ELR (cell line): ENCODE data around the gene PXDC1.

Source experiments
- DNase-seq: peaks from one replicate; pipeline ENCODE4 v3.0.0-alpha.2; 2015; ENCODE audit warnings: low read depth

The PXDC1 gene

DNA sequence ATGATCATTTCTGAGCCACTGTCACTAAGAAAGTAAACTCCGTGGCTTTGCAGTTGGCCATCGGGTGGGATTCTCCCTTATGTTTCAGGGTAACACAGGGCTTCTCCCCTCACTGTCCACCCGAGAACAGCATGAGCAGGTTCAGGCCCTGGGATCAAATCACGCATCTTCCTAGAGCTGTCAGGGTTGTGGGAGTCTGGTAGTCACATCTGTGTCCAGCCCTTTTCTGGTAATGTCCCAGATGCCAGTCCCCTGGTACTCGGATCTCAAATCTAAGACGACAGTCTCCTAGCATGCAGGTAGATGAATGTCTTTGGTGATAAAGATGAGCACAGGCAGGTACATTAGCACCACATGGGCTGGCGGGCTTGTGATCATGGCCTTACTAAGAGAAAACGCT, 4.8 kb downstream of the PXDC1 start:
- DNase-seq, result no peak

DNA sequence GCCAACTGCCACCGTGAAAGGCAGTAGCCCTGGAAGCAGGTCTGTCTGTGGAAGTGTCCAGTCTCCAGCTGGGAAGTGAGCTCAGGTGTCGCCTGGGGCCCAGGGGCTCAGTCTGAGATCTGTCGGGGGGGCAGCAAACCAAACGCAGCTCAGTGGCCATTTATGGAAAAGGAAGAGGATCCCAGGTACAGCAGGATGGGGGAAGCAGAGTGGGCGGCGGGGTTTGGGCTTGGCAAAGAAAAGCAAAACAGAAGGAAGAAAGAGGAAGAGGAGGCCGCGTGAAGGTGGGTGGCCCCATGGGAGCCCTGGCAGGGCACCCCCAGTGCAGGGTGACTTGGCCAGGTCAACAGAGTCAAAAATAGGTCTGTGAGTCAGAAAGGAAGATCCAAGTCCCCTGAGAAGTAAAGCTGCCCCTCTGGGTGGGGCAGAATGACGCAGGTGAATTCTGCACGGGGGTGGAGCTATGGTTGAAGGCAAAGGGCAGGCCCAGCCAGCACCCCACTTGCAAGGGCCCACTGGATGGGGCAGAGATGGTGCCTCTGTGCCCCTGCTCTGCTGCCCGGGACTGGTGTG, 5.3 kb downstream of the PXDC1 start:
- DNase-seq, result no peak

DNA sequence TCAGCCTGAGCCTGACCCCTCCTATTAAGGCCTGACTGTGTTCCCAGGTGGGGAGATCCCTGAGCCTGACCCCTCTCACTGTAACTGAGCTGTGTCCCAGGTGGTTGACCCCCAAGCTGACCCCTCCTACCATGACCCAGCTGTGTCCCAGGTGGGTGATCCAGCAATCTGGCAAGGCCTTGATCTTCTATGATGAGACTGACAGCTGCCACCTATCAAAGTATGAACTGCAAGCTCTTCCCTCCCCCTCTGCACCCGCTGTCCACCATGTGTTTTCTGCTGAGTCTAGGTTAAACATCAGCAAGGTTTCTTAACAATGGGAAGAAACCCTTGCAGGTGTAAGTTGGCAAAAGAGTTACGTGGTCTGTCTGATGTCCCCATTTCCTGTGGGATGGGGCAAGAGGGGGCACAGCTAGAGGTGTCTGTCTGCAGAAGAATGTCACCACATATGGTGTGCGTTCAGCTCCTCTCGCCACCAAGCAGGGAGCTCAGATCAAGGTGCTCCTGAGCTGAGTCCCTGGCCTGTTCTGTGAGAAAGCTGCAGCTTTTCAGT, 5.9 kb downstream of the PXDC1 start:
- DNase-seq, result no peak

DNA sequence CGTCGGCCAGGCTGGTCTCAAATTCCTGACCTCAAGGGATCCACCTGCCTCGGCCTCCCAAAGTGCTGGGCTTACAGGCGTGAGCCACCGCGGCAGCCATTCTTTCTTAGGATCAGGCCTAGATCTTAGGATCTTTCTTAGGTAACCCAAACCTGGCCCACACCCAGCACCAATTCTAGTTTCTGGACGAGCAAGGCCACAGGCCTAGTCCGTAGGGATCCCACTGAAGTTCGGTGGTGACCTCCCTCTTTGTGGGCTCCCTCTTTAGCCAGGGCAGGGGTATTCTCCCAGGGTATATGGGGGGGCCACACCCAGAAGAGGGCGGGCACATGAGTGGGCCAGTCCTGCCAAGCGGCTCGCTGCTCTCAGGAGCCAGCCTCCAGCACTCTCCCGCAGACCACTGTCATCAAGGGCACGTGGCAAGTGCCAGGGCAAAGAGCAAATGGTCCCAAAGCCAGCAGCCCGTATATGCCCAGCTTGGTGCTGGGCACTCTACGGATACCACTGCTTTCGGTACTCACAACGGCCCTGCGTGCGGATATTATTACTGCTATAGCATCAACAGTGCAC, 6.5 kb downstream of the PXDC1 start:
- no peak for DNase-seq

DNA sequence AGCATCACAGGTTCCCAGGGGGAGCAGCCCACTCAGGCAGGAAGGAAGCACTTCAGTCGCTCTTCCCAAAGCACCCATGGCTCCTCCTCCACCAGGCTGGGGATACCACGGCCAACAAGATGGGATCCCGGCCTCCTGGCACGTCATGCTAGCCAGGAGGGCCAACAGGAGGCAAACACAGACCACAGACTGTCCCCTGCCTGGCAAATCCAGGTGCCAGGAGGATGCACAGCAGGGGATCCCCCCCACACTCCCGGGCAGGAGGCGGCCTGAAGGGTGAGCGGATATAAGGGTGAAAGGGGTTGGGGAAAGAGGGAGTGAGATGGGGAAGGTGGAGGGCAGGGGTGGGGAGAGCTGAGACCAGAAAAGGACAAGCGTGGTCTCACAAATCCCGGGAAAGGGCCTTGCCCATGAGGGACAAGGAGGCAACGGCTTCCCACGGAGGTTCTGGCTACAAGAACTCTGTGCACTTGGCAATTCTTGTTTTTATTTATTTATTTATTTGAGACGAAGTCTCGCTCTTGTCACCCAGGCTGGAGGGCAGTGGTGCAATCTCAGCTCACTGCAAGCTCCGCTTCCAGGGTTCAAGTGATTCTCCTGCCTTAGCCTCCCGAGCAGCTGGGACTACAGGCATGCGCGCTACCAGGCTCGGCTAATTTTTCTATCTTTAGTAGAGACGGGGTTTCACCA, 7.2 kb downstream of the PXDC1 start:
- DNase-seq, result peak; percentile 26

DNA sequence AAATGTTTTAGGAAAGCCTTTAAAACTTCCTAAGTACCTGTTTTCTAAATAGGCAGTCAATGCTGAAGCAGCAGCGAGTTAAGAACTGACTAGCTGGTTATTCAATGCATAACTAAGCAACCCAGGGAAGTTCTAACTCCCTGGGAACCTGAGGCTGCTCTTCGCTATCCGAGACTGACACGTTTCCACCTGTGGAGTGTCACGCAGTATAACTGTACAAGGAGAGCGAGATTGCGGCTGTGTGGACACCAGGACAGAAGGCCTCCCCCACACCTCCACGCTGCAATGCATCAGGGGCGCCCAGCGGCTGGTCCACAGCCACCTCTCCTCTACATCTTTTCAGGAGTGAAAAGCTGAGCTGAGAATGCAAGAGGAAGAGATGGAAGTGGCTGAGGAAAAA, 8.0 kb downstream of the PXDC1 start:
- no peak for DNase-seq

DNA sequence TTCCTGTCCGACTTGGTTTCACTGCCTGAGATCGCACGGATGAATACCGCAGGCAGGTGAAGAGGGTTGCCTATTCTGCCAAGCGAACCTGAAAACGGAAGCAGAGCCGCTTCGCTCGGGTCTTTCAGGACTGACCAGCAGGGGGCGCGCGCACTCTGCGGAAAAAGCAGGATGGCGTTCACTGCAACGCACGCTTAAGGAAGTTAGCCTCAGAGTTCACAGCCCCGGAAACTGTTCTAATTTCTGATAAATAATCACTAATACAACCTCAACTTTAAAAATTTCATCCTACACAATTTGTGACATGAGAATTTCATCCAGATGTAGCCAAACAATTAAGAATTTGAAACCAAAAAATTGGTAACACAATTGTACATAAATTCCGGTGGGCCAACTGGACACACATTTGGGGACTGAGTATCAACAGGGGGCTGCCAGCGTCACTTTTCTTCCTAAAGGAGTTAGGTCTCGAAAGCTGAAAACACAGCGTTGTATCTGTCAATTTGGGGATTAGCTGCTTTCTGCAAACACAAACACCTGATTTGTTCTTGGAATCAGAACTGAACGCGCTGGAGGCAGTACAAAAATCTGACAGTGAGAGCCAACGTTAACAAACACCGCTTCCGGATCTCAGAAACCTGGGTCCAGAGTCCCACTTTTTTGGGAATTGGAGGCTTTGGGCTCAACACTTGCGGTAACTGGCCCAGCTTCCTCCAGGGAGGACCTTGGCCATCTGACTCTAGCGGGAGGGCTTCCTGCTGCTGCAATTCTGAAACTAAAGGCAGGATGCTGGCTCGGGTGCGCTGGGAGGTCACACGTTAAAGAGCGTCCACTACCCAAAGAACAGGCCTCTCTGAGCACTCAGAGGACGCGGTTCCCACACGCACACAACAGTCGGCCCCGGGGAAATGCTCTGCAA, 8.8 kb downstream of the PXDC1 start:
- peak; percentile 78 for DNase-seq

DNA sequence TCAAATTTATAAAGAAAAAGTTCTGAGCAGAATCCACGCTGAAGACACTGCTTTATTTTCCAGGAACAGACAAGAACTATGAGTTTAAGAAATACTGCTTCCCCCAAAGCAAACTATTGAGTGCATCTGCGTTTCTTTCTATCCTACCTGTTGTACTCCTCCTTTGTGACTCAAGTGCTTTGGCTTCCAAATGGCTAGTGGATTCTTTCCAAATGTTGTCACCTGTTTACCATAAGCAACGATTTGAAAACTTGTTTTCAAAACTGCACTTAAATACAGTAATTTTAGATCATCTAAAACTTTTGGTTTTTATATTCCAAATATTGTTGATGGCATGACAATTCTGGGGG, 9.5 kb downstream of the PXDC1 start:
- DNase-seq, result no peak

DNA sequence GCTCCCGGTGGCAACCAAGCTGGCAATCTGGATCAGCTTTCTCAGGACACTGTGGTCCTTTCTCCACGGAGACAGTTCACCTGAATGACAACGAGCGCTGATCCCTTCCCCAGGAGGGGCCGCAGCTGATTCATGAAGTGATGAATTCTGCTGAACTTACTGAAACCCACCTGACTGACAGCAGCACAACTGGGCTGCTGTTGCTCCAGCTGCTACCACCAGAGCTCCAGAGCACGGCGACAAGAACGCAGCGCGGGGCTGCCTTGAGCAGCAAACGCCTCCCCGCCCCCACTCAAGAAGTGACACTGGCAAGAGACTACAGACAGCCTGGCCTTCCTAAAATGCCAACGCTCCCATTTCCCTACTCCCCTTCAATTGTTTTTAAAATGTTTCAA, 10.0 kb downstream of the PXDC1 start:
- no peak for DNase-seq

DNA sequence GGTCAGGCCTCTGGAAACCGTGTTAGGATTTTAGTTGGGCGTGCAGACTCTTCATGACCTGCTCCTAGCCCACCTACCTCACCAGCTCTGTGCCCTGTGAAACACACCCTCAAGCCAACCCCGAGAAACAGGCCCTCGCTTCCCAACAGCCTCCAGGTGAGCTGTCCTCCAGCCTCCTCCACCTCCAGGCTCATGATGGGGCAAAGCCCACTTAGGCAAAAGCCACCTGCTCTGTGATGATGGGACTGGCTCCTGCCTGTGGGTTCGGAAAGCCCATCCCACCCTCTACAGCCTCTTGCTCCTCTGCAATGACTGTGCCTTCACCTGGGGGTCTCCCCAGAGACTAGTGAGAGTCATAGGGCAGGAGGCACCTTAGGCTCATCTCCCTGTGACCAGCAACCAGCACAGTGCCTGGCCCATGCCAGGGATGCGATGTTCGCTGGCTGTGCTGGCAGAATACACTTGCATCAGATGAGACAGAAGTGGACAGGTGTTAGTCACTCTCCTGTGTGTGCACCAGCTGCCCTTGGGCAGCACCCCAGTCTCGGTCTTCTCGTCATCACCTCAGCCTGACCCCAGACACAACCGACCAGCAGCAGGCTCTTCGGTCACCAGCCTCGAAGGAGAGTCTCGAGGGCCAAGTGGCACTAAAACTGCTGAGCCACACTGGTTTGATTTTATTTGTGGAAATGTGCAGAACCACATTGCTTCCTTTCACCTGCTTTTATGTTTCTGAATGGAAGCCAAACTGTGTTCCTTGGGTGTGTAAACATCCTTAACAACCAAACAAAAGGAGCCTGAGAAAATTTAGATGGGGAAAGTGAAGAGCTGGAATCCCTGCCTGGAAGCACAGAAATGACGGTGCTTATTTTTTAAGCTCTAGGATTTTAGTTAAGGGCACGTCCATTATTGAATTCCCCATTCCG, 10.7 kb downstream of the PXDC1 start:
- DNase-seq, result no peak

DNA sequence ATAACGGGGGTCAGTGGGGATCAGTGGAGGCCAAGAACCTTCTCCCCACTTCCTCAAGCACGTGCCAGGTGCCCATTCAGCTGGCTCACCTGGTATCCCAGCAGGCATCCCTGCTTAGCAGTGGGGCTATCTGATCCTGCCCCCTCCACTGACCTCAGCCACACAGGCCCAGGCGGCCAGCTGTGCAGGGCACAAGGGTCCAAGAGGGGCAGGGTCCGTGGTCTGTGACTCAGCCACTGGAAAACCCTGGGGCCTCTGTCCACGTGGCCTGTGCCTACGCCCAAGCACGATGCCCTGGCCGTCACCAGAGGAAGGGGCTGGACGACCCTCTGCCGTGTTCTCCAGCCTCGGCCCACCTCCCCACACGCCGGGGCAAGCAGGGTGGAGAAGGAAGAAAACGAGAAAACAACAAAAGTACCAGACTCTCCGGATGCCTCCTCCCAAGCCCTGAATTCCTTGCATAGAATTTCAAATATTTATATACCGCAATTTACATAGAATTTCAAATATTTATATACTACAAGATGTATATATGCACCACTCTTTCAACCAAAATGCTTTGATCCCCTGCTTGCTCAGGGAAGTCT, 12.1 kb downstream of the PXDC1 start:
- no peak for DNase-seq

DNA sequence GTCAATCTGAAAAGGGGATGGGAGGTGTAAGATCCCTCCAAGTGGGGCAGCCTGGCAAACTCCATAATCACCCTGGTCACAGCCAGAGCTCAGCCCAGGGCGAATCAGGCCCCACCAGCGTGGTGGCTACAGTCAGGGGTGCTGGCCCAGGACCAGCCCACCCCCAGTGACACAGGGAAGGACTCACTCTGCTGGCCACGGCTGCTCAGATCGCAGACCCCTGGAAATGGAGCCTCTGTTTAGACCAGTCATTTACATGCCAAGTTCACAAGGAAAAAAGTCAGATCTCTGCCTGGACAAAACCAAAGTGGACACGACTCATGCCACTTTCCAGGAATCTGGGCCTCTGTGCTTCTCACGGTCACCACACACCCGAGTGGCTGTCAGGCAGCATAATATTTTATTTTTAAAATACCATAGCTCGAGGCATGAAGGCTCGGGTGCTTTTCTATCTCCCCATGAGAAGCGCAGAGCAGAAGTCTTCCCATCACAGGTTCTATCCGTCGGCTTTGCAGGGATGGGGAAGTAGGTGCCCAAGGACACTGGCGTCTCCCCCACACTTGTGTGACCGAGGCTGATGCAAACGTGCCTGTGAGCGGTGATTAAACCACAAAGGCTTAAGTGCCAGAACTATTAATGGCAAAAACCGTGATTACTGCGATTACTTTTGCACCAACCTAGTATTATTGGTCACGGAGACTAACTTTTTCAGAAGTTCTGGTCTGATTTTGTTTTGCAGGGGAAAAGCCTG, 13.0 kb downstream of the PXDC1 start:
- no peak for DNase-seq

DNA sequence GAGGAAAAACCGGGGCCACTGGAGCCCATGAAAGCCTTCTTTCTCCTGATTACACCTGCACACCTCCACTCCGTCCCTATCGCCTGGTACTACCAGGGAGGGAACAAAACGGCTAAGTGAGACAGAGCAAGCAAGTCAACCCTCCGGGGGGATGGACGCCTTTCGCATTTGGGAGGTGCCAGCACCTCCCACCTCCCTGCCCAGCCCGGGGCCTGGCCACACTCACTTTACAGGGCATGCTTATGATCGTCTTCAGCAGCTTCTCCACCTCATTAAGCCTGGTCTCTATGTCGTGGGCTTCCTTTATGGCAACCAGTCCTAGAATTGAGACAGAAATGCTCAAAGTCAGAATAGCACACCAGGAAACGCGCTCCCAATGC, 13.7 kb downstream of the PXDC1 start:
- no peak for DNase-seq

DNA sequence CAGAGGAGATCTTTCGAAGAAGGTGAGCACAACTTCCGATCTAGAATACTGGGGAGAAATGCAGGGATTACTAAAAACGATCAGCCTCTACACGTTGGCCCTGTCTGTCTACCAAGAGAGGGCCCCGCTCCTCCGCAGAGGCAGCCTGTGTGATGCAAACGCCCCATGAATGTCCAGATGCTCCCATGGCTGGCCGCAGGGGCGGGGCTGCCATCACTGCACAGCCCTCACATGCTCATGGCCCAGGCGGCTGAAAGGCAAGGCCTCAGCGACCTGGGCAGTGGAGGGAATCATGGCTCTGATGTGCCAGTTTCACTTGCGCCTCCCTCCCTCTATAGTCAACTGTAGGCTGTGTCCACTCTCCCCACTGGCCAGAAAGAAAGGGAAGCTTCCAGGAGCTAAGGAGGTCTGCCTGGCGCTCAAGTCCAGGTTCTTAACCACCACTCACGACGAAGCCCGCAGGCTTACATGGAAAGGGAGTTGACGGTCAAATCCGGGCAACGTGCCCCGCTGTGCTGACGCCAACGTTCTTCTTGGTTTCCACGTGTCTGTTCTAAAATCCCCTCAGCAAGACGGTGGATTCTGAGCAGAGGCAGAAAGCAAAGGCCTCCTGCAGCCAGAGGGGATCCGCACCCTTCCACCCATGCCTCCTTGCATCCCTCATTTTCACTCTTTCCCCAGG, 14.2 kb downstream of the PXDC1 start:
- DNase-seq, result no peak

DNA sequence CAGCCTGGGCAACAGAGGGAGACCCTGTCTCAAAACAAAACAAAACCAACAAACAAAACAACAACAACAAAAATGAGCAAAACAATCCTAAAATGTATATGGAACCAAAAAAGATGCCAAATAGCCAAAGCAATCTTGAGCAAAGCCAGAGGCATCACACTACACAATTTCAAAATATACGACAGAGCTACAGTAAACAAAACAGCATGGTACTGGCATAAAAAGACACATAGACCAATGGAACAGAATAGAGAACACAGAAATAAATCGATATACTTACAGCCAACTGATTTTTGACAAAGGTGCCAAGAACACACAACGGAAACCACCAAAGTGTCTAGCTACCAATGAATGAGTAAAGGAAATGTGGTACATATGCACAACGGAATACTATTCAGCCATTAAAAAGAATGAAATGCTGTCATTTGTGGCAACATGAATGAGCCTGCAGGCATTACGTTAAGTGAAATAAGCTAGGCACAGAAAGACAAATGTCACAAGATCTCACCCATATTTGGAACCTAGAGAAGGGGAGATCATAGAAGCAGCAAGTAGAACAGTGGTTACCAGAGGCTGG, 16.4 kb downstream of the PXDC1 start:
- no peak for DNase-seq

DNA sequence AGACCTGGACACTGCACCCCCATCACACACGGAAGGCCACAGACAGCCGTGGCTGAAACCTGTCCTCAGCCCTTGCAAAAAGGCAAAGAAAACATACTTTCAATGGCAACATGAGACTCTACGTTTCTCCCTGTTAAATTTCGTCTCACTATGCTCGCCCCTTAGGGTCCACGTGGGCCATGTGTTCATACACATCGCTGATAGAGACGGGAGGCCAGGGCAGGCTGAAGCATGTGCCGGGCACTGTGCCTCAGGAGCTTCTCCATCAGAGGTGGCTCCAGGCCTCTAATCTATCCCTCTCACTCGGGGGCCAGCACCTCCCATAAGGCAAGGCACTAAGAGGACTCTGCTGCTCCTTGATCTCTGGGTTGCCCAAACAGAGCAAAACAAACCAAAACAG, 17.5 kb downstream of the PXDC1 start:
- no peak for DNase-seq

DNA sequence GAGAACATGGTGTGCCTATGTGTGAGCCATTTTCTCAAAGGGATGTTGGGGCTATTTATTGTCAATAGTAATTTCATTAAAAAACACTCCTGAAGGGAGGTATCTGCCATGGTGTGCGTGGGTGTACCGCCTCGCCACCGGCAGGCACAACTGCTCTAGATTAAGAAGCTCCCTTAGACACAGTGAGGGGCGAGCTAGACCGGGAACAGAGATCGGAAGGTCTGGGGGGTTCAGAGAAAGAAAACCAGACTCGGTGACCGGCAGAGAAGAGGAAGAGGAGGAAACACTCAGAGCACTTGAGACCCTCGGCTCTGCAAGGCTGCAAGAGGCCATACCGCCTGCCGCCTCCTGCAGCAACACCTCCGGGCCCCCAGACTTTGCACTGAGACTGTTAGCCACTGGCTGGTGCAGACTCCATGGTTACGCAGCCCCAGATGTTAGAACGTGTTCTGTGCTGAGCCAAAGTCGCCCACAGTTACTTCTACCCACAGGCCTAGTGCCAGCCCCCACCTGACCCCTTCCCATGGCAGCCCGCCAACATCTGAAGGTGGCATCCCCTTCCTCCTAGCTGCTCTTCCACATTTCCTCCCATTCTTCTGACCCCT, 18.1 kb downstream of the PXDC1 start:
- no peak for DNase-seq

DNA sequence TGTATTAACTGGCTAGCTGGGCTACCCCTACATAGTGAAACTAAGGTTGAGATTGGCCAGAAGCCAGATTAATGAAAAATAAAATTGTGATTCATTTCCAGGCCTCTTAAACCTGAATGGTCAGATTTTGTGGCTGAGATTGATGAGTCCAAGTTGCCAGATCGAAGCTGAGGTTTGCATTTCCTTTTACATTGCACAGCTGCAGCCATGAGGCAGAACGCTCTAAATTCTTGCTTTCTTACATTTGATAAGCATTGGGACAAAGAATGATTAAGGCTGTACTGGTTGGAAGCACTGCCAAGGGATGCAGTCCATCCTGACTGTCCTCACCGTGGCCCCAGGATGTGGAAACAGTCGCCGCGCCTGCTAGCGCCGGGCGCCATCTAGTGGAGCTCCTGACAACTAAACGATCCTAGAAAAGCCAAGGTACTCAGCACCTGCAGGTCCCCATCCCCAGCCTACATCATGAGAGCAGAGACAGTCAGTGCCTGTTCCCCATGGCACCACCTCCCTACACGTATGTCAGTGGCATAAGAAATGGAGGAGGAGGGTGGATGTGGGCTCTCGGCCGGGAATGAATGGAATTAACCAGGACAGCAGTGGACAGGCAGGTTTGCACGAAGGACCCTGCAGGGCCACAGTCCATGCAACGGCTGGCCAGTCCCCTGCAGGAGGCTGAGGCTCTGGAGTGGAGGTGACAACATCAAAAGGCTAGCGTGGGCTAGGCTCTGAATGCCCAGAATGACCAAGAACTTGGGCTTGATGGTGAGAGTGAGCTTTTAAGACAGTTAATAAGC, 19.0 kb downstream of the PXDC1 start:
- DNase-seq, result peak; percentile 77
